Fibroblast of the conjunctiva (primary cell): ENCODE results near the gene FCGBP.

ENCODE experiments used
- DNase-seq: peaks from one replicate; pipeline ENCODE4 v3.0.0-alpha.2; 2010; ENCODE audit warnings: low read depth

Gene FCGBP

GRCh38 chr19:39946532-39946931, 12.1 kb upstream of the FCGBP start:
- no peak for DNase-seq

- DNase-seq, result no peak
Observed at GRCh38 chr19:39943586-39943985, 9.2 kb upstream of the FCGBP start.

GRCh38 chr19:39942366-39942730, 7.9 kb upstream of the FCGBP start:
- no peak for DNase-seq

GRCh38 chr19:39941615-39942365, 7.4 kb upstream of the FCGBP start:
- DNase-seq, result no peak

- no peak for DNase-seq
Observed at GRCh38 chr19:39941151-39941550, 6.7 kb upstream of the FCGBP start.

- no peak for DNase-seq
Observed at GRCh38 chr19:39940221-39940833, 5.9 kb upstream of the FCGBP start.

GRCh38 chr19:39939556-39939955, 5.1 kb upstream of the FCGBP start:
- no peak for DNase-seq

- no peak for DNase-seq
Observed at GRCh38 chr19:39937787-39938186, 3.4 kb upstream of the FCGBP start.

- no peak for DNase-seq
Observed at GRCh38 chr19:39937094-39937720, 2.8 kb upstream of the FCGBP start.

GRCh38 chr19:39936622-39937021, 2.2 kb upstream of the FCGBP start:
- DNase-seq, result no peak

GRCh38 chr19:39936020-39936419, 1.6 kb upstream of the FCGBP start:
- no peak for DNase-seq

- DNase-seq, result no peak
Observed at GRCh38 chr19:39935364-39935661, 879 bp upstream of the FCGBP start.

GRCh38 chr19:39929750-39930149, 4.7 kb downstream of the FCGBP start:
- no peak for DNase-seq

GRCh38 chr19:39928357-39928725, 6.1 kb downstream of the FCGBP start:
- DNase-seq, result no peak

- DNase-seq, result no peak
Observed at GRCh38 chr19:39927524-39928356, 6.7 kb downstream of the FCGBP start.

- DNase-seq, result no peak
Observed at GRCh38 chr19:39927076-39927475, 7.4 kb downstream of the FCGBP start.

- no peak for DNase-seq
Observed at GRCh38 chr19:39926170-39926760, 8.2 kb downstream of the FCGBP start.

- no peak for DNase-seq
Observed at GRCh38 chr19:39924952-39925351, 9.5 kb downstream of the FCGBP start.

GRCh38 chr19:39924389-39924788, 10.0 kb downstream of the FCGBP start:
- no peak for DNase-seq

- no peak for DNase-seq
Observed at GRCh38 chr19:39923862-39924261, 10.6 kb downstream of the FCGBP start.

GRCh38 chr19:39919976-39920375, 14.5 kb downstream of the FCGBP start:
- no peak for DNase-seq

GRCh38 chr19:39918183-39918651, 16.2 kb downstream of the FCGBP start:
- DNase-seq, result no peak
